NCI-H2171 (cell line): Measurements from ENCODE around the gene TOP2B.
A peak's percentile ranks its signal among the peaks of the same experiment; 100 is the strongest.

Experiments
- DNase-seq: peaks from one replicate; lab custom pipeline; 2025; lab: John Stamatoyannopoulos, UW

Gene TOP2B

DNA sequence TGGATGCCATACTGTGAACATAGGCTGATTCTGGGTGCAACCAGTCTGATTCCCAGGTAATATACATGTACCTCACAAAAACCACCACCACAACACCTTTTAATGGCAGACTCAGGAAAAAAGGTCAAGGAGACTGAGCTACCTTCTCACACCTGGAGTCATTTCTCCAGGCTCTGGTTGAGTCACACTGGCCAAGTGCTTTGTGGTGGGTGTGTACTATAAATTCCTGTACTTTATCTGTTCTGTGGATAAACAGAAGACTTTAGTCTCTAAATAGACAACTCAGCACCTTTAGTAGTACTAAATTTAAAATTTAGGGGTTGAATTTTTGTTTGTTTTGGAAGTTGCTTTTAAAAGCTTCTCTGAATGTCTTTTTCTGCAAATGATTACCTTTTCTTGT, 46.7 kb downstream of the TOP2B start:
- no peak for DNase-seq

GRCh38 chr3:25611193-25611592, 53.5 kb downstream of the TOP2B start:
- no peak for DNase-seq

GRCh38 chr3:25610779-25611178, 53.9 kb downstream of the TOP2B start:
- DNase-seq, result no peak

DNA sequence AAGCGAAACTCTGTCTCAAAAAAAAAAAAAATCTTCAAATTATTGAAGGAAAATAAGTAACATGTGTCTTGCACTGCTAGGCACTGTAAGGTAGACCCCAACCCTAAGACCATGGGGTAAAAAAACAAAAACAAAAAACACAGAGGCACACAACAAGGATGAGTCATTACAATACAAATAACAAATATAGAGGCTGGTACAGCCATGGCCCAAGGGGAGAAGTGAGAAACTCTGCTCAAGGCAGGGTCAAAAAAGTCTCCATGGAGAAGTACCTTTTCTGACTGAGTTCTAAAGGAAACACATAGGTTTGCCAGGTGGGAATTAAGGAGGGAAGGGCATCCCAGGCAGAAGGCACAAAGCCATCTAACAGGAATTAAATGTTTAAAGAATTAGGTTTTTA, 54.5 kb downstream of the TOP2B start:
- DNase-seq, result no peak

- DNase-seq, result no peak
Observed at GRCh38 chr3:25604107-25604805, 60.5 kb downstream of the TOP2B start.

DNA sequence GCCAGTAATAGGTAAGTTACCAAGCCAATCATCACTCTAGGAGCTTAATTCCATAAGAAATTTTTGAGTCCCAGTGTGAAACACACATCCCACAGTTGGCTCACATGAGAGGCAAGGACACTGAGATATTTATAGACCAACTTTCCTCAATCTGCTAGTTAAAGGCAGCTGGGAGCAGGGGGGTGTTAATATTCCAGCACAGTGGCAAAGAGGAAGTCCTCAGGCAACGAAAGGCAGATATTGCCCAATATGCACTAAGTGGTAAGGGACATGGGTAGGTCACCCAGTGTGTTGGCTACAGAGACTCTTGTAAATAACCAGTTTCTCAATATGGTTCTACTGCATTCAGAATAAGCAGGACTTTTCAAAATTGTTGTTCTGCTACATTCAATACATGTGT, 61.0 kb downstream of the TOP2B start:
- DNase-seq, result no peak

DNA sequence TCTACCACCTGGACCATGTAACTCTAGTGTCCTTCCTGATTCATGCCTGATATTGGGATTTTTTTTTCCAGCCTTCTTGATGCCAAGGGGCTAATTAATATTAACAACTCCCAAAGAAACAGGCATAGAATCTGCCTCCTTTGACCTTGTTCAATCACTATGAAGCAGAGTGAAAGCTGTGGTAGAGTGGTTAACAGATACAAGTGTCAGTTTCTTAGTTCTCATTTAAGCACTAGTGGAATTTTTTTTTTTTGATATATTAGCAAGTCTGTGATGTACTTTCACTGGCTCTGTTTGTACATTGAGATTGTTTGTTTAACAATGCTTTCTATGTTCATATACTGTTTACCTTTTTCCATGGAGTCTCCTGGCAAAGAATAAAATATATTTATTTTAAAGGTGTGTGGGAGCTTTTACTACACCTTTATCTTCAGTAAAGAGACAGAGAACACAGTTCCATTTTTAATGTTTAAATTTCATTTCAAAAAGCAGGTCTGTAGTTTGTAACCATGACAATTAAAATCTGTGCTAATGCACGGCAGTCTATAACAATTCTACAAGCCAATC, 67.1 kb downstream of the TOP2B start:
- no peak for DNase-seq

- peak; percentile 3 for DNase-seq
Observed at GRCh38 chr3:25594007-25594502, 70.7 kb downstream of the TOP2B start.

DNA sequence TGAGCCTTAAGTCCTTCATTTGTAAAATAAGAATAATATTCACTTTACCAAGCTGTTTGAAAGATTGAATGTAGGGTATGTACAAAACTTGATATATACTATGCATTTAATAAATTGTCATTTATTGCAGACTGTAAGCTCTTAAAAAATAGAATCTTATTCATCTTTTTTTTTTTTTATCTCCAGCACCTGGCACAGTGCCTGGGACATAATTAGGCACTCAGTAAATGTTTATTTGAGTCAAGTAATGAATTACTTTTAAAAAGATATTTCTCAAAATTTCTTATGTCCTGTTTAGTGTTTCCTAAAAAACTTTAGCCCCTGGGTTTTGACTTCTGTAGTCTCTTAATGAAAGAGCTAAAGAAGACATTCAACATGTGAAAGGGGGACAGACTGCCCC, 71.7 kb downstream of the TOP2B start:
- no peak for DNase-seq

DNA sequence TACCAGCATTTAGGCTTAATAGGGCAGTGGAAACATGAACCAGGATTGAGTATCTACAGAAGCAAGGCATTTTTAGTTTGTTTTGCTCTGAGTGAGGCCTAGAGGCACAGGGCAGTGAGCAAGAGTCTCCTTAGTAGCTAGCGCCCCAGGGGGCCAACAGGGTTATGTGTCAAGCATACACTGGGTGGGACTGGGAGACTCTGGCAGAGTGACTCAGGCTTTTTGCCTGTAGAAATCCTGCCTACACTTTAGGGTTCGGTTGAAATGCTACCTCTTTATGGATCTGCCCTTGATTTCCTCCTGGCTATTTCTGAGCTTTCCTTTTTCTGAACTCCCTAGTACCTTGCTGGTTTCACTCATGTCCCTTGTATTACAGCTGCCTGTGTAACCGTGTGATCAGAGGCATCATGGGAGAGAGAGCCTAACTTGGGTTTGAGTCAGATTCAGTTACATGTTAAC, 72.2 kb downstream of the TOP2B start:
- no peak for DNase-seq

GRCh38 chr3:25589783-25590258, 74.9 kb downstream of the TOP2B start:
- DNase-seq, result no peak

DNA sequence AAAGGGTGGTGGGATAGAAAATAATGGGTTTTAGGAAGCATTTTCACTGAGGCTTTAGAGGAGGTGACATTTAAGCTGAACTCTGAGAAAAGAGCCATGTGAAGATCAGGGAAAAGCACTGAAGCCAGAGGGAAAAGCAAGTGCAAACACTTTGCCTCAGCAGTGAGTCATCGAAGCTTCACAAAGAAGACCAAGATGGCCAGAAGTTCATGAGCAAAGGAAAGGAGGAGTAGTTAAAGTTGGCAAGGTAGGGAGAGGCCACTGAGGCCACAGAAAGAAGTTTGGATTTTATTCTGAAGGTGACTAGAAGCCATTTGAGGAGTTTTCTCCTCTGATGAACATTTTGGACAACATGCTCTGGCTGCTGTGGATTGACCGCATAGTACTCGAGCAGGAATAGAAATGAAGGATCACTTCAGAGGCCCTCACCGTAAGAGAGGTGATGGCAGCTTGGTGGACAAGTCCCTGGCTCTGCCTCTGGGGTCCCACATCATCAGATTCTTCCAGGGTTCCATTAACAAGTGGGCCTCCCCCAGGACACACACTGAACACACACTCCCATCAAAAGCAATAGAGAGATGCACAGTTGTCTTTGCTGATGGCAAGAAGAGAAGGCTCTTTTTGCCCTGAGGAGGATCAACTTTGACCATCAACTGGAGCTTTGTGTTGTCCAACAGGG, 75.5 kb downstream of the TOP2B start:
- no peak for DNase-seq

- no peak for DNase-seq
Observed at GRCh38 chr3:25588441-25589103, 76.1 kb downstream of the TOP2B start.

GRCh38 chr3:25587975-25588374, 76.7 kb downstream of the TOP2B start:
- no peak for DNase-seq

GRCh38 chr3:25587526-25587925, 77.2 kb downstream of the TOP2B start:
- DNase-seq, result no peak

- no peak for DNase-seq
Observed at GRCh38 chr3:25587094-25587493, 77.6 kb downstream of the TOP2B start.

DNA sequence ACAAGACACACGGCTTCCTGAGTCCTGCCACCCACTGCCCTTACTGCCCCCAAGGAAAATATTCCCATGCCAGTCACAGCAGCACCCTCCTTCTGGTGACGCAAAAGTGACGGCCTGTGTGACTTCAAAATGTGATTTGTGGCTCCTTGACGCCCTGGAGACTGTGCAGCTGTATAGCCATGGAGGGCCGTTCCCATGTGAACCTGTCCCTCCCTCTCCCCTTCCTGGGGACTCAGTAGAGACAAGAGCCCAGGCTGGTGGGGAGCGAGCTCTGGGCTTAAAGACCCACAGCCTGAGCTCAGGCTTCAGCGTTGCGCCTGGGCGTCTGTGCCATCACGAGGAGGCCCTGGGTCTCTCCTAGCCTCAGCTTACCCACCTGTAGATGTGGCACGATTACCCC, 78.2 kb downstream of the TOP2B start:
- no peak for DNase-seq

GRCh38 chr3:25586167-25586505, 78.6 kb downstream of the TOP2B start:
- no peak for DNase-seq

GRCh38 chr3:25585361-25586166, 79.1 kb downstream of the TOP2B start:
- DNase-seq, result no peak

DNA sequence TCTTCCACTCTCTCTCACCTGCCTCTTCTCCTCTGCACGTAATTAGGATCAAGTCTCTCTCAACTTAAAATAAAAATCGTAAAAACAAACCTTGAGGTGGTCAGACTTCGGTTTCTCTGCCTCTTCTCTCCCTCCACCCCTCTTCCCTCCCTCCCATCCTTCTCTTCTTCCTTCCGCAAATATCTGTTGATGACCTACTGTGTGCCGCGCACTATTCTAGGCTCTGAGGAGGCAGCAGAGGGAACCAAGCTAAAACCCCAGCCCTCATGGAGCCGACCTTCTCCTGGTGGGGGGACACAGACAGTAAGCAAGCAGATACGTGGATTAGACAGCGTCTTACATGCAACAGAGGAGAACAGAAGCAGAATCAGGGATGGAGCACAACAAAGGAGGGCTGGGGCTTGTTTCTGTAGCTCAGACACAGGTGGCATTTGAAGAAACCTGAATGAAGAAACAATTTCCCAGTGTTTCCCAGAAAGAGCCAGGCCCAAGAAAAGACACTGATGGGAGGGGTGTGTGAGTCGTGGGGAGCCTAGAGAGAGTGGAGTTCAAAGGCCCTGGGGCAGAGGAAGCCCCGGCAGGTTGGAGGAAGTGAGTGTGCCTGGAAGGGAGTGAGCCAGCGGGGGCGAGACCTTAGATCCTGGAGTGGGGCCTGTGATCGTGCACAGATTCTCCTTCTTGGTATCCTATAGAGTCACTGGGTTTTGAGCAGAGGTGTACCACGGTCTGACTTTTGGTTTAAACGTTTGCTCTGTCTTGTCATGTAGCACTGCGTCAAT, 80.5 kb downstream of the TOP2B start:
- no peak for DNase-seq

DNA sequence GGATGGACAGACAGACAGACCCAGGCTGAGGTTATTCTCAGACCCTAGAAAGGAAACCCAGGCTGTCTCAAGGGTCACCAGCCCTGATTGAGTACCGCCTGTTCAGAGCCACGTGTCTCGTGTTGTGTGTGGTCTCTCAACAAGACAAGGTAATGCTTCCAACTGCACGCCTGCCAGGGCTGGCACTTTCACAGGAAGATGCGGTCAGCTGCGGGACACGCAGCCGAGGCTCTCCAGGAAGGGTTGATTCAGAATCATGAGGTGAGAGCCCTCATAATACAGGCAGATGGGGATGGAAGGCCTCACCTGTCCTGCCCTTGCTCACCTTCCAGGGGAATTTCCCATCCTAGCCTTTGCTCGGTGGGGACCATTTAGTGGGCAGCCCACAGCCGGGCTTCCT, 81.4 kb downstream of the TOP2B start:
- no peak for DNase-seq
